Measurements from ENCODE around the gene MTREX. TPM values are rescaled to one million over a fixed set of nuclear protein-coding genes. Genes with fewer than 3 reads are reported as not detected.

Gene MTREX
- total and polyA plus RNA-seq, 12 donors, result 22.8 to 87.5 (median 58.9) TPM

DNA sequence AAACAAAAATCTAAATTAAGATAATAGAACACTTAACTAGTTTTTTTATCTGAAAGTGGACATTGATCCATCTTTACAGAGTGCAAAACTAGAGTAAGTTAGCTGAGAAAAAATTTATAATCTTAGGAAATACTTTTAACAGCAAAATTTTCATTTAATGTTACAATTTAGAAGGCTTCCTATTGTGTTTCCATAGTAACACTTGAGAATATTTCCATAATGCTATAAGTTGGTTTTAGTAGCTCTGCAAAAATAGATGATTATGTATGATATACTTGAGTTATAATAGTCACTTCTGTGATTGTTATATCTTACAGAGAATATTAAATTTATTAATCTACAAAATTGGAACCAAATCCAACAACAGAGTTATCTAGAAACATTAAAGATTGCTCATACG lies 78.6 kb downstream of the MTREX start:
- TF ChIP-seq POLR2A (IDR thresholded peaks at IDR 0.05), result no peak
- TF ChIP-seq, protein P1, sequence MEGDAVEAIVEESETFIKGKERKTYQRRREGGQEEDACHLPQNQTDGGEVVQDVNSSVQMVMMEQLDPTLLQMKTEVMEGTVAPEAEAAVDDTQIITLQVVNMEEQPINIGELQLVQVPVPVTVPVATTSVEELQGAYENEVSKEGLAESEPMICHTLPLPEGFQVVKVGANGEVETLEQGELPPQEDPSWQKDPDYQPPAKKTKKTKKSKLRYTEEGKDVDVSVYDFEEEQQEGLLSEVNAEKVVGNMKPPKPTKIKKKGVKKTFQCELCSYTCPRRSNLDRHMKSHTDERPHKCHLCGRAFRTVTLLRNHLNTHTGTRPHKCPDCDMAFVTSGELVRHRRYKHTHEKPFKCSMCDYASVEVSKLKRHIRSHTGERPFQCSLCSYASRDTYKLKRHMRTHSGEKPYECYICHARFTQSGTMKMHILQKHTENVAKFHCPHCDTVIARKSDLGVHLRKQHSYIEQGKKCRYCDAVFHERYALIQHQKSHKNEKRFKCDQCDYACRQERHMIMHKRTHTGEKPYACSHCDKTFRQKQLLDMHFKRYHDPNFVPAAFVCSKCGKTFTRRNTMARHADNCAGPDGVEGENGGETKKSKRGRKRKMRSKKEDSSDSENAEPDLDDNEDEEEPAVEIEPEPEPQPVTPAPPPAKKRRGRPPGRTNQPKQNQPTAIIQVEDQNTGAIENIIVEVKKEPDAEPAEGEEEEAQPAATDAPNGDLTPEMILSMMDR (IDR thresholded peaks at IDR 0.05), result no peak
- Histone ChIP-seq H3K4me3 (no peak overlapping the region), H3K9me3 (replicated peaks in 1 of 3) (peaks cover 0 to 13% (median 12%) of the 10 kb centered on the region in 3 donors), H3K4me1 (replicated peaks in 1 of 2) (peaks cover 0 to 14% of the 10 kb centered on the region in 2 donors), H3K36me3 (replicated peaks in 1 of 2) (peaks cover 0 to 5% of the 10 kb centered on the region in 2 donors), H3K27me3 (no peaks in the 10 kb centered on the region), H3K27ac (no peak overlapping the region)
- intact Hi-C loops (cut with DNase I), result no loop called here
- 86 to 95% (median 91%) methylated on average over 1 of the region's 1 CpG for WGBS, 4 donors
- no peak for DNase-seq

DNA sequence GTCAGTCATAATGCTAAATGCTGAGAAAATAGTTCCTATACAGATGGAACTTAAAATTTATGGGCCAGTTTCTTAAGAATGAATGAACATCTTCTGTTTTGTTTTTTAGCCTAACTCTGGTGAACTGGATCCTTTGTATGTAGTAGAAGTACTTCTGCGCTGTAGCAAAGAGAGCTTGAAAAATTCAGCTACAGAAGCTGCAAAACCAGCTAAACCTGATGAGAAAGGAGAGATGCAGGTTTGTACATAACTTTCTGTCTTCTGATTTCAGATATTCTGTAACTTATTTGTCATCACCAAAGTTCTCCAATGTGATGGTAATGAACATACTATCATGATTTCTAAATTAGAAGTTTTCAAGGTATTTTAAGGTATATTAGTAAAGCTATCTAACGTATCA lies 80.1 kb downstream of the MTREX start:
- Histone ChIP-seq H3K4me1 (replicated peaks in 1 of 2) (peaks cover 0 to 14% of the 10 kb centered on the region in 2 donors), H3K27me3 (no peaks in the 10 kb centered on the region), H3K9me3 (replicated peaks in 1 of 3) (peaks cover 0 to 13% (median 10%) of the 10 kb centered on the region in 3 donors), H3K36me3 (replicated peaks in 1 of 2) (peaks cover 0 to 5% of the 10 kb centered on the region in 2 donors), H3K4me3 (no peak overlapping the region), H3K27ac (no peak overlapping the region)
- TF ChIP-seq POLR2A (IDR thresholded peaks at IDR 0.05), result no peak
- TF ChIP-seq, protein P1 (IDR thresholded peaks at IDR 0.05), result no peak
- WGBS, 4 donors, result 90 to 92% (median 90%) methylated on average over 2 of the region's 2 CpGs
- DNase-seq, result no peak
- intact Hi-C loops (cut with DNase I), result no loop called here

DNA sequence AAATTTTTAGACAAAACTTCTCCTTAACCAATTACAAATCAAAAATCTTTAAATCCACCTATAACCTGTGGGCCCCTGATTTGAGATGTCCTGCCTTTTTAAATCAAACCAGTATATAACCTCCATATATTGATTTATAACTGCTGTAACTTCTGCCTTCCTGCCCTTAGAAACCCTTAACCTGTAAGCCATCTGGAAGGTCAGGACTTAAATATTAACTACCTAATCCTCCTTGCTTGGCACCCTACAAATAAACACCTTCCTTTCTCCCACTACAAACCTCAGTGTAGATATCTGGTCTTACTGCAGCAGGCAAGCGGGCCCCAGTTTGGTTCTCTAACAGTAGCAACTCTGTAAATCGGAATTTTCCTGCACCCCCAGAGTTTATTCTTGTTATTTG lies 83.9 kb downstream of the MTREX start:
- 95 to 100% (median 98%) methylated on average over 2 of the region's 2 CpGs for WGBS, 4 donors
- Histone ChIP-seq H3K27me3 (no peaks in the 10 kb centered on the region), H3K4me1 (replicated peaks in 1 of 2) (peaks cover 0 to 14% of the 10 kb centered on the region in 2 donors), H3K27ac (no peak overlapping the region), H3K36me3 (replicated peaks in 1 of 2) (peaks cover 0 to 5% of the 10 kb centered on the region in 2 donors), H3K9me3 (replicated peaks in 1 of 3) (peaks cover 0 to 4% (median 0%) of the 10 kb centered on the region in 3 donors), H3K4me3 (no peak overlapping the region)
- intact Hi-C loops (cut with DNase I), result no loop called here
- TF ChIP-seq, protein P1 (IDR thresholded peaks at IDR 0.05), result no peak
- no peak for TF ChIP-seq POLR2A (IDR thresholded peaks at IDR 0.05)
- no peak for DNase-seq

DNA sequence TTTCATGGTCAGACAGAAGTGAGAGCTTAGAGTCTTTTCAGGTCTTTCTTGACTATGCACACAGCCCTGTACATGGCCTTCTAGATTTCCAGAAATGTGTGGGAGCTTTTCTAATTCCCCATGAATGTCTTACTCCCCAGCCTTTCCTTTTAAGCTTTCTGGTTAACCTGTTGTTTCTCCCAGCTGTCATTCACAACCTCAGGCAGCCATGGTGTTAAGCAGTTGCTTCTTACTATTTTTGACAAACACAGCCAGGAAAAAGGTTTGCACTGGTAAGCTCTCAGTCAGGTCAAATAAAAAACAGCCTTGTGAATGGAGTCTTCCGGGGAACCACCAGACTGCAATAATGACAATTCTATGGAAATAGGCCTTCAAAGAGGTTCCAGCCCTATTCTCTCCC lies 84.9 kb downstream of the MTREX start:
- H3K27me3 ChIP-seq, result no peaks in the 10 kb centered on the region
- no peak for DNase-seq
- intact Hi-C loops (cut with DNase I), result no loop called here
- no peak overlapping the region for H3K27ac ChIP-seq
- no peaks in the 10 kb centered on the region for H3K9me3 ChIP-seq (replicated peaks in 1 of 3)
- 96 to 100% (median 98%) methylated on average over 1 of the region's 1 CpG for WGBS, 4 donors
- peaks cover 0 to 5% of the 10 kb centered on the region in 2 donors for H3K36me3 ChIP-seq (replicated peaks in 1 of 2)
- no peak for TF ChIP-seq POLR2A (IDR thresholded peaks at IDR 0.05)
- TF ChIP-seq, protein P1 (IDR thresholded peaks at IDR 0.05), result no peak
- no peak overlapping the region for H3K4me3 ChIP-seq
- H3K4me1 ChIP-seq (replicated peaks in 1 of 2), result peaks cover 0 to 14% of the 10 kb centered on the region in 2 donors

Measured in adrenal gland (tissue), 12 donors.